Transverse colon (tissue), 3 donors: ENCODE data around the gene LAPTM5.

Source experiments
- EP300 ChIP-seq: sonication (generic); formaldehyde crosslinking; IDR thresholded peaks from one replicate; pipeline ENCODE4 v1.6.1; 2017; ENCODE audit warnings: antibody characterized with exemption, low read depth
- POLR2A ChIP-seq: fragments of 450-650 bp; IDR thresholded peaks from one replicate; pipeline ENCODE4 v1.6.1; 2016; ENCODE audit warnings: antibody characterized with exemption, mild to moderate bottlenecking, moderate library complexity
- TF ChIP-seq, protein P1 (sequence below), 5 experiments: fragments of 200-600 bp in 3 of 5; fragments of 450-650 bp in 2 of 5; sonication (generic) in 3 of 5; IDR thresholded peaks; 1 replicate in 2 of 5; 2 replicates in 3 of 5; pipeline ENCODE4 v1.5.1; 2016 to 2017; ENCODE audit warnings: antibody characterized with exemption in 5 of 5, inconsistent platforms in 3 of 5, mild to moderate bottlenecking in 2 of 5, moderate library complexity in 1 of 5

DNA sequence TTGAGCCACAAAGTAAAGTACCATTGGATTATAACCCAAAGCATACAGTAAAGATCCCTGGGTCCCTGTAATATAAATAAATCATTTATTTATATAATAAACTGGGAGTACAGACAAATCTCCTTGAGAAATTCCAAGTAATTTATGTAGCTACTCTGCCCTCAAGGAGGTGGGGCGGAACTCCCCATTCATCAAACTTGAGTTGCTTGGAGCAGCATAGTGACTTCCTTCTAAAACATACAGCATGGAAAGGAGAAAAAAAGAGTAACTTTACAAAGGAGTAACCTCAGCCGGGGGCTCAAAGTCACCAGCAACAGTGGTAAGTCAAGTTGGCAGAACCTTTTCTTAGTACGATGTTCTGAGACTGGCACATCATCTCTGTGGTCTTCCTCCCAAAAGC lies 4.5 kb downstream of the LAPTM5 start:
- TF ChIP-seq, protein P1, sequence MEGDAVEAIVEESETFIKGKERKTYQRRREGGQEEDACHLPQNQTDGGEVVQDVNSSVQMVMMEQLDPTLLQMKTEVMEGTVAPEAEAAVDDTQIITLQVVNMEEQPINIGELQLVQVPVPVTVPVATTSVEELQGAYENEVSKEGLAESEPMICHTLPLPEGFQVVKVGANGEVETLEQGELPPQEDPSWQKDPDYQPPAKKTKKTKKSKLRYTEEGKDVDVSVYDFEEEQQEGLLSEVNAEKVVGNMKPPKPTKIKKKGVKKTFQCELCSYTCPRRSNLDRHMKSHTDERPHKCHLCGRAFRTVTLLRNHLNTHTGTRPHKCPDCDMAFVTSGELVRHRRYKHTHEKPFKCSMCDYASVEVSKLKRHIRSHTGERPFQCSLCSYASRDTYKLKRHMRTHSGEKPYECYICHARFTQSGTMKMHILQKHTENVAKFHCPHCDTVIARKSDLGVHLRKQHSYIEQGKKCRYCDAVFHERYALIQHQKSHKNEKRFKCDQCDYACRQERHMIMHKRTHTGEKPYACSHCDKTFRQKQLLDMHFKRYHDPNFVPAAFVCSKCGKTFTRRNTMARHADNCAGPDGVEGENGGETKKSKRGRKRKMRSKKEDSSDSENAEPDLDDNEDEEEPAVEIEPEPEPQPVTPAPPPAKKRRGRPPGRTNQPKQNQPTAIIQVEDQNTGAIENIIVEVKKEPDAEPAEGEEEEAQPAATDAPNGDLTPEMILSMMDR (IDR thresholded peaks at IDR 0.05), result no peak
- no peak for TF ChIP-seq POLR2A
- TF ChIP-seq EP300, result no peak
